HG03139 (cell line): ENCODE data around the gene CDC5L.

Experiments
- ATAC-seq: cut with Tn5 transposase; IDR thresholded peaks from one replicate; pipeline ENCODE4 v1.9.1; 2021; ENCODE audit not compliant: unreplicated experiment

CDC5L gene

DNA sequence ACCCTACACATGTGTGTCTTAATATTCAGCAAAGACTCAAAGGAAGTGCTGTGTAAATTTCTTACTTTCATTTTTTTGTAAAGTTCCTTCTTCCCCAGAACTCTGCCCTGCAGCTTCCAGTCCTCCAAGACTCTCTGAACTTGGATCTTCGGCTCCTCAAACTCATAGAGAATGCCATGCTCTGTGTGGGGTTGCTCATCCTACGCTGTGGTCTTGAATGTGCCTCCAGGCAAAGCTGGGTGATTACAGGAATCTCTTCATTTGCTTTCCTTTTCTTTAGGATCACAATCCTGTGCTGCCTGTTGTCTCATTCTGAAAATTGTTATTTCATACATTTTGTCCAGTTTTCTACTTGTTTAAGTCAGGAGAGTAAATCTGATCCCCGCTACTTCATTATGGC, 14.5 kb upstream of the CDC5L start:
- ATAC-seq, result no peak

GRCh38 chr6:44373787-44374186, 13.7 kb upstream of the CDC5L start:
- no peak for ATAC-seq

DNA sequence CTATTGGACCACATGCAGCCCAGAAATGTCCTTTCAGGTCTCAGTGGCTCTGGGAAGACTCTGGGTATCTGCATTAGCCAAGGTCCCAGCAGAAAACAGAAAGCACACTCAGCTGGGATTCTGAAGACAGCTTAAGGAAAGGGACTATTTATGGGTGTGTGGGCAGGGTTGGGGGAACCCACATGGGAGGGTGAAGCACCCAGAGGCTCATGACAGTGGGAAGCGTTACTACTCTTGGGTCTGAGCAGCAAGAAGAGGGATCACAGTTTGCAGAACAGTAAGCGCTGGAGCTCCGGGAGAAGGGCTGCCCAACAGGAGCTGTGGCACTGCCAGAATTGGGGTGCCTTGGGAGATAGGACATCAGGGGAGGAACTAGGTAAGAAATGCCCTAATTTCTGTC, 12.4 kb upstream of the CDC5L start:
- no peak for ATAC-seq

DNA sequence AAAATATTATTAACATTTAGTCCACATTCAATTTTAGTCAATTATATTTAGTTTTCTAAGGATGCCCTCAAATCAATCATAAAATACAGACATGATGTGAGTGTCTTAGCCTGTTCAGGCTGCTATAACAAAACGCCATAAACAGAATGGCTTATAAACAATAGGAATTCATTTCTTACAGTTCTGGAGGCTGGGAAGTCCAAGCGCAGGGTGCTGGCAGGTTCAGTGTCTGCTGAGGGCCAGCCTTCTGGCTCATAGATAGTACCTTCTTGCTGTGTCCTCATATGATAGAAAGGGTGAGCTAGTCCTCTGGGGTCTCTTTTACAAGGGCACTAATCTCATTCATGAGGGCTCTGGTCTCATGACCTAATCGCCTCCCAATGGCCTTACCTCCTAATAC, 10.0 kb upstream of the CDC5L start:
- no peak for ATAC-seq

DNA sequence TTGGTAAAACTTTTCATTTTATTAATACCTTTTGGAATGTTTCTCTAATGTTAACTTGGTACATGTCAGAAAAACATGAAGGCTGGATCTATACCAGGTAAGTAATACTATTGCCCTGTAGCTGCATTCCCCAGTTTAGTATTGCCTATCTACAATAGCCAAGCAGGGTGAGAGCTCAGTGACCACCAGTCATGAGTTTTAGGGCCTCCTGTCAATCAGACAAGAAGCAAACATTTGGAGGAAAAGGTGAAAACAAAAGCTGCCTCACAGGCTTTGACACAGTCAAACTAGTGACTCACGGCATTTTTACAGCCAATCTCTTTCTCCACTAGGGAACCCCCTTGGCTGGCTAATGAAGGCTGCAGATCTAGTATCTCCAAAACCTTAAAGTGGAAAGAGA, 9.5 kb upstream of the CDC5L start:
- no peak for ATAC-seq

DNA sequence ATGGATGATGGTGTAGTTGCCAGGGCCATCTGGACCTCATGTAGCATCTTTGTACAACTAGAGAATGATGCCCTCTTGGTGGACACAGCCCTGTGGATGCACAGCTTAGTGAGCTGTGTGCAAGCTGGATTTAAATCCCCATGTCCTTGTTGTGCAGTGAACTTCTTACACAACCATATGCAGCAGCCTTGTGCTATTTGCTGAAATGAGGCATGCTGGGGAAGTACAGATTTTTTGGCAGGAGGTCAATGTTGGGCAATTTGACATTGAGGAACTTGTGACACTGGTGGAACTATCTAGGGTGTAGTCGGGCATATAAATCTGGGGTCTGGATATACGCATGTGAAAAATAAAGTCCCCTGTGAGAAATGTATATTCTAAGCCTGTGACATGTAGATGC, 5.8 kb upstream of the CDC5L start:
- ATAC-seq, result no peak

- ATAC-seq, result no peak
Observed at GRCh38 chr6:44386364-44386928, 1.1 kb upstream of the CDC5L start.

GRCh38 chr6:44386929-44387345, 569 bp upstream of the CDC5L start:
- ATAC-seq, result no peak

GRCh38 chr6:44388135-44388487, 605 bp downstream of the CDC5L start:
- no peak for ATAC-seq

- no peak for ATAC-seq
Observed at GRCh38 chr6:44388887-44389286, 1.4 kb downstream of the CDC5L start.

GRCh38 chr6:44390158-44390683, 2.7 kb downstream of the CDC5L start:
- no peak for ATAC-seq

DNA sequence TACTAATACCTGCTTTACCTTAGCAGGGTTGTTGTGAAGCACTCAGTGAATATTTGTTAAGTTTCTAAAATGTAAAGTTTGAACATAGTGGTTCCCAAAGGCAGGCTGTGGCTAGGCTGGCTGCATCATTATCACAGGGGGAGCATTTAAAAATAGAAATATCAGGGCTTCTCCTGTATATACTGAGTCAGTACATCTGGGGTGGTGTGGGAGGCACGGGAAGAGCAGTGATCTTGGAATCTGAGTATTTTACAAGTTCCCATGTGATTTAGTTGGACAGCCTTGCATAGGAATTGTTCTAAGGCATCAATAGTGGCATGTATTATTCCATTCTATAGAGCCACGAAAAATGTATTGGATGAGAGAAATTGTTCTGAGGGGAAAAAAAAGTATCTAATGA, 8.0 kb downstream of the CDC5L start:
- no peak for ATAC-seq

DNA sequence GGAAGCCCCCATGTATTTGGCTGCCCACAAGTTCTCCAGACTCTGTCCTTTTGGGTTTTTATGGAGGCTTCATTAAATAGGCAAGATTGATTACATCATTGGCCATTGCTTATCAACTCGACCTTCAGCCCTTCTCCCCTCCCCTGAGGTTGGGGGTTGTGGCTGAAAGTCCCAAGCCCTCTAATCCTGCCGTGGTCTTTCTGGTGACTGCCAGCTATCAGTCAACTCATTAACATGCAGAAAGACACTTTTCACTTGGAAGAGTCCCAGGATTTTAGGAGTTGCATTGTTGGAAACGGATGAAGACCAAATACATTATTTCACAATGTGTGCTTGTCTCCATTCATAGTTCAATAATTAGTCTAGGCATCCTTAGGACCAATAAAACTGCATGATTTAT, 9.5 kb downstream of the CDC5L start:
- no peak for ATAC-seq

DNA sequence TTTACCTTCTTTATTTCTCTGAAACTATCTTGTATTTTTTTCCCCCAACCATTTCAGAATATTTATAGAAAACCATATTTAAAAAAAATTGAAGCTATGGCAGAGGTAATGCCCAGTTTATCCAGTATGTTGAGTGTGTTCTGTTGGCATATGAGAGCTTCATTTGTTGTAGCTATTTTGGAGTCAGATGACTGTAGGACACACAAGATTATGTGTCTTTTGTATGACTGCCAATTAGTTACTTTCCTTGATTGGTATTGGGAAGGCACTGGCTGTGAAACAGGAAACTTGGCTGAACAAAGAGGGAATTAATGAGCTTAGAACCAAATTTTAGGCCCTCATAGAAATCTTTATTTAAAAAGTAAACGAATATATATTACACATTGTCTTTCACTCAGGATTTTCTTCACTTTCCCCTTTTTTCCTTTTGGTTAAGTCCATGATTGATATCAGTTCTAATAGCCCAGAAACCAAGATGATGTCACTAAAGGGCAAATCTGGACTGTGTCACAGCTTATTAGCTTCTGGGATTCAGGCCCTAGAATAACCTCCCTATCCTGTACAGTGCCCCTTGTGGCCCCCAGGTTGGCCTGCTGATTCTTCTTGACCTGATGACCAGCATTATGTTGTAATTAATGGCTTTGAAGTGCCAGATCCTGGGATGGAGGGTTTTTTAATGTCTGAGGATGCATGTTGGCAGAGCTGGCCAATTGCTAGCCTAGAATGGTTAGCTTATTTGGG, 10.1 kb downstream of the CDC5L start:
- ATAC-seq, result no peak

DNA sequence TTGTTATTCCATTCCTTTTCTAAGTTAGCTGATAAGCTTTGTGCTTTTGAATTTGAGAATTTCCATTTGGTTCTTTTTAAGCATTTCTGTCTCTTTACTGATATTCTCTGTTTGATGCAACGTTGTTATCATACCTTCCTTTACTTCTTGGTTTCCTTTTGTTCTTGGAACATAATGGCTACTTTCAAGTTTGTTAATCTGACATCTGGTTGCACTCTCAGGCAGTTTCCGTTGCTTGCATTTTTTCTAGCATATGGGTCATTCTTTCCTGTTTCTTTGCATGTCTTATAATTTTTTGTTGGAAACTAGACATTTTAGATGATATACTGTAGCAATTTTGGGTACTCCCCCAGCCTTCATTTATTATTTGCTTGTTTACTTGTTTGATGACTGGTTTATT, 12.5 kb downstream of the CDC5L start:
- ATAC-seq, result no peak

DNA sequence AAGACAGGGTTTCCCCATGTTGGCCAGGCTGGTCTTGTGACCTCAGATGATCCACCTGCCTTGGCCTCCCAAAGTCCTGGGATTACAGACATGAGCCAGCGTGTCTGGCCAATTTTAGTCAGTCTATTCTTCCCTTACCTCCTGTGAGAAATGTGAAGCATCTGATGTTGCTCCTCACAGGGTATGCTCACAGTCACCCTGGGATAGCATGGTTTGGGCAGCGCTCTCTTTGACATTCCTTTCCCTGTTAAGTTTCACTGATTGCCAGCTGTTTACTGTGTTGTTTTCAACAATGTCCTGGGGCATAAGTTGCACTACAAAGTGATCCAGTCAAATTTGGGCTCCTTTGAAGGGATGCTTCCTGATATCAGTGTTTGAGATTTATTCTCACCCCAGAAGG, 13.1 kb downstream of the CDC5L start:
- ATAC-seq, result no peak

DNA sequence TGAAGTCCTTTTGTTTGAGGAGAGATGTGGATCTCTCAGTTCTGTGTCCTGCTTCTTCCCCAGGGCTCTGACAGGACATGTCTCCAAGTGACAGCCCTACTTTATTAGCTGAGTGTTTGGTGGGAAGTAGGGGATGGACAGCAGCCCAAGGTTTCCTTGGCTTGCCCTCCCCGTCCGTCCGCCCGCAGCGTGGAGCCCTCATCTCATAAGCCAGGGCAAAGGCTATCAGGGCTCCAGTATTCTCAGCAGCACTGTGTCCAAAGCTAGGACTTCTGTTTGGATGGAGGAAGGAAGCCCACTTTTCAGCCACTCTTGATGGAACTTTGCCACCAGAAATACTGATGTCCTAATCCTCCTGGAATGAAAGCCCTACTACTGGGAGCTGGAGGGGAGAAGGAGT, 13.6 kb downstream of the CDC5L start:
- ATAC-seq, result no peak

- no peak for ATAC-seq
Observed at GRCh38 chr6:44404022-44404714, 16.7 kb downstream of the CDC5L start.

- ATAC-seq, result no peak
Observed at GRCh38 chr6:44404715-44405099, 17.2 kb downstream of the CDC5L start.

GRCh38 chr6:44407951-44408670, 20.6 kb downstream of the CDC5L start:
- ATAC-seq, result no peak

GRCh38 chr6:44409207-44409794, 21.8 kb downstream of the CDC5L start:
- no peak for ATAC-seq
